ENCODE data around the gene SLC22A5.
"Not testable (repeated sequence)": the region's sequence is repeated elsewhere in the genome, so short reads cannot be mapped to it uniquely, and the experiment has no call there.

SLC22A5 gene

DNA sequence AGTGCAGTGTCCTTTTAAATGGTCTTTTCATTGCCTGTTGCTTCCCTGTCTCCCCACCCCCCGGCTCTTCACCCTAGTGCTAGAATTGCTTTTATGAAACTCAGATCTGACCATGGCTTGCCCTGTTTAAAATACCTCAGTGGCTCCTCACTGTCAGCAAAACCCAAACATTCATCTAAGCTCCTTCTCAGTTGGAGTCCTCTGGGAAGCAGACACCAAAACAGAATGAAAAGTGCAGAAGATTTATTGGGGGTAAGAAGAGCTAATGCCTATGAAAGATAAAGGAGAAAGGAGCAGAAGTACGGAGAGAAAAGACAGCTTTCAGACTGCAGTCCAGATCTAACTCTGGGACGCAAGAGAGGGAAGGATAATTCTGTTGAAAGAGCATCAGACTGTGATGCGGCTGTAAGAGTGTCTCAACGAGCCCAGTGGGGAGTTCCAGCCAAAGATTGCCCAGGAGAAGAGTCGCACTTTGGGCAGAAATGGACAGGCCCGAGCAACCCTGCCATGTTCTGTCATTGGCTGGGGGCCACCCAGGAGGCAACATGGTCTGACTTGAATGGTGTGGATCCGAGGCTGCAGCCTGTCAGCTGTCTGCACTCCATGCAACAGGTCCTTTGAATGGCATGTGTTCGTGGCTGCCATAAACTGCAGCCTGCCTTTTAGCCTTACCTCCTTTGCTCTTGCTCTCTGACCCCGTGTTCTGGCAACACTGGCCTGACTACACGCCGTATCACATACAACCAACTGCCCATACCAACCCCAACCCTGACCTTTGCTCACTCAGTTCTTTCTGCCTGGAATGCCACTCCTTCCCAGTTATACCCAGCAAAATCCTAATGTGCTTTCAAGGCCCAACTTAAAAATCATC lies 65.1 kb downstream of the SLC22A5 start:
- DNase-seq (ENCODE audit: low read depth): no peak
- no peak overlapping the region for H3K4me3 ChIP-seq (ENCODE audit: low read length)
- no peak for TF ChIP-seq CTCF (conservative IDR thresholded peaks at IDR 0.05; ENCODE audit: low read length)

DNA sequence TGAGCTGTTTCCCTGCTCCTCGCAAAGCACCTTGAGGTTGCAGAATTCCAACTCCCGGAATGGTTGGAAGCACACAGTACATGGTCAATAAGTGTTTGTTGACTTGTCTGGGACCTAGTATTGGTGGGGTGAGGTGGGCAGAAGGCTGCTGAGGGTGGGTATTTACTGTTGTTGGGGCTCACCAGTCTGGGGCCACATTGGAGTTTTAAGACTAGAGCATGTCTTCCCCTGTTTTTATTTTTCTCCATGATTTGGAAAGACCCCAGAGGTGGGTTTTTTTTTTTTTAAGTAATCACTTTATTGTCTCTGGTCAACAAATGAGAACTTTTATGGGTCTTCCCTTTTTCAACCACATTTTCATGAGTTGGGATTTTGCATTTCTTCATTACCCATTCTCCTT lies 65.9 kb downstream of the SLC22A5 start:
- no peak for TF ChIP-seq CTCF (conservative IDR thresholded peaks at IDR 0.05; ENCODE audit: low read length)
- DNase-seq (ENCODE audit: low read depth): no peak
- H3K4me3 ChIP-seq (ENCODE audit: low read length): no peak overlapping the region

DNA sequence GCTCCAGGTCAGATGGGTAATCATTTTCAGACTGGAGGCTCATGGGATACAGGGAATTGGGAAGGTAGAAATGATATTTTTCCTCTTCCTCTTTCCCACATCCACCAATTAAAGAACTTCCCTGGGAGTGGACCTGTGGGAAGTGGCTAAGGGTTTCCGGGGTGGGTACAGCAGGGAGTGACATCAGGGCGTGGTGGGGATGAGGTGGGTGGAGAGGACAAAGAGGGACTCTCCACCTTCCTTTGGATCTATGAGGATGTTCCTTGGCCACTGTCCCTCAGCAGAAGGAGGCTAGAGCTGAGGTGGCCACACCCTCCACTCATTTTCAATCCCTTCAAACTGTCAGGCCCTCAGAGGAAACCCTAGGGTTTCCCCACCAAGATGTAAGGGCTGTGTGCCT lies 66.4 kb downstream of the SLC22A5 start:
- DNase-seq (ENCODE audit: low read depth): no peak
- no peak for TF ChIP-seq CTCF (conservative IDR thresholded peaks at IDR 0.05; ENCODE audit: low read length)

GRCh38 chr5:132436936-132437335 lies 67.4 kb downstream of the SLC22A5 start:
- DNase-seq (ENCODE audit: low read depth): no peak
- H3K4me3 ChIP-seq (ENCODE audit: low read length): no peak overlapping the region
- no peak for TF ChIP-seq CTCF (conservative IDR thresholded peaks at IDR 0.05; ENCODE audit: low read length)

More for the DNA sequence above, 66.4 kb downstream of the SLC22A5 start:
- H3K4me3 ChIP-seq (ENCODE audit: low read length): no peak overlapping the region

- DNase-seq (ENCODE audit: low read depth): peak; percentile 93
- no peak overlapping the region for H3K4me3 ChIP-seq (ENCODE audit: low read length)
- TF ChIP-seq CTCF (conservative IDR thresholded peaks at IDR 0.05; ENCODE audit: low read length): no peak
These were observed 68.2 kb downstream of the SLC22A5 start for GRCh38 chr5:132437604-132438266.

DNA sequence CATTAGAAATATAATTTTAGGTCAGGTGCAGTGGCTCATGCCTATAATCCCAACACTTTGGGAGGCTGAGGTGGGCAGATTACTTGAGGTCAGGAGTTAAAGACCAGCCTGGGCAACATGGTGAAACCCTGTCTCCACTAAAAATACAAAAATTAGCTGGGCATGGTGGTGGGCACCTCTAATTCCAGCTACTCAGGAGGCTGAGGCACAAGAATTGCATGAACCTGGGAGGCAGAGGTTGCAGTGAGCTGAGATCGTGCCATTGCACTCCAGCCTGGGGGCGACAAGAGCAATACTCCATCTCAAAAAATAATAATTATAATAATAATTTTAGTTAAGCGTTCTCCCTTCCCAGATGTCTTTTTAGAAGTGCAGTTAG lies 68.7 kb downstream of the SLC22A5 start:
- DNase-seq (ENCODE audit: low read depth); H3K4me3 ChIP-seq (ENCODE audit: low read length): not testable (repeated sequence)

- no peak overlapping the region for H3K4me3 ChIP-seq (ENCODE audit: low read length)
- DNase-seq (ENCODE audit: low read depth): no peak
- no peak for TF ChIP-seq CTCF (conservative IDR thresholded peaks at IDR 0.05; ENCODE audit: low read length)
These were observed 69.4 kb downstream of the SLC22A5 start for GRCh38 chr5:132438917-132439316.

Data from AG10803 (cell line).